ENCODE results near the gene JMJD1C. TPM values are rescaled to one million over a fixed set of nuclear protein-coding genes. Genes with fewer than 3 reads are reported as not detected.
"Not testable (repeated sequence)": the region's sequence is repeated elsewhere in the genome, so short reads cannot be mapped to it uniquely, and the experiment has no call there.

JMJD1C gene
- total RNA-seq, 1 donor from 2014 or later, result 83.7 TPM

DNA sequence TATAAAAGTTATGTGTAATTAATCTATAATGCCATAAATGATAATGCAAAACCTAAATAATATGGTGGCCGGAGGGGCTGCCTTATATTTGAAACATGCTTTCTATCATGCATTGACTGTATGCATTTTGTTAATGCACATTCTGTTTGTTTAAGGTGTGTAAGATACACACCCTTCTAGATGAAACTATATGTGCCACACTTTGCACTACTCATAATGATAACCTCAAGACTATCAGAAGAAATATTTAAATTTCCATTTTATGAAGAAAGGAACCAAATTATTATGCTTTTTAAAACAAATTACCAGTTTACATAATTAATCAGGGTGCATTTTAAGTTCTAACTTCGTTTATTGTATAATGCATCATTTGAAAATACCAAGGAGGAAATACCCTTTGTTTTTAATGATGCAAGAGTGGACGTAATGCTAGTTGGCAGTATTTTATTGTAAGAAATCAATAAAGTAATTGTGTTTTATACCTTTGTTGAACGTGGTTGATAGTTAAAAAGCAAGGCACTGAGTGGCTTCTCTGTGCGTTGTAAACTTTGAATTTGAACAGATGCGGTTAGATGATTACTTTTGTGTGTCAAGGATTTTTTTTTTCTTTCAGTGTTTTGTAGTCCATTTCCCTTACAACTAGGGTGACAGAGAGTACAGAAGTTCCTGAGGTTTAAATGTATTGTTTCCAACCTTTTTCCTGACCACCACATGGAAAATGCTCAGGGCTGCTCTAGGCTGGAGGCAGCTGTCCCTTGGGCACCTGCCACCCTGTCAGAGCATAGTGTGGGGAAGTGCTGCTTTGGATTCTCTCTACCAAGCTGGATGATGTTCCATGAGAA, 311.0 kb downstream of the JMJD1C start:
- no peak for TF ChIP-seq CTCF (IDR thresholded peaks at IDR 0.05; ENCODE audit: unreplicated experiment)

DNA sequence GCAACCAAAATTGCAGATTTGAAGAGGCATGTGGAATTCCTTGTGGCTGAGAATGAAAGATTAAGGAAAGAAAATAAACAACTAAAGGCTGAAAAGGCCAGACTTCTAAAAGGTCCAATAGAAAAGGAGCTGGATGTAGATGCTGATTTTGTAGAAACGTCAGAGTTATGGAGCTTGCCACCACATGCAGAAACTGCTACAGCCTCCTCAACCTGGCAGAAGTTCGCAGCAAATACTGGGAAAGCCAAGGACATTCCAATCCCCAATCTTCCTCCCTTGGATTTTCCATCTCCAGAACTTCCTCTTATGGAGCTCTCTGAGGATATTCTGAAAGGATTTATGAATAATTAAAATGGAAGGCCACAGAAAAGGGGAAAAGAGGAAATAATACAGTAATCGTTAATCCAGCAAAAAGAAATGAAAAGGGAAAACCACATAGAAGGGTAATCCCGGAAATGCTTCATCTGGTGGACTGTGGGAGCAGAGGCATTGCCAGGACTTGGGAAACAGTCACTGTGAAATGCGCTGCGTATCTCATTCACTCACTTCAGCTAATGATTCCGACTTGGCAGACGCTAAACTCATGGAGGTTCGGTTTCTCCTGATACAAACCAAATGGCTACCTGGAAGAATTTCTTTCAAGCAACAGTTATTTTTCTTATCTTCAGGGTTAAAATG, 311.8 kb downstream of the JMJD1C start:
- H3K36me3 Mint-ChIP-seq (ENCODE audit: low read depth, unreplicated experiment); H3K27ac Mint-ChIP-seq (ENCODE audit: unreplicated experiment); H3K27me3 Mint-ChIP-seq (ENCODE audit: unreplicated experiment); H3K9me3 Mint-ChIP-seq (ENCODE audit: unreplicated experiment); DNase-seq (ENCODE audit: low spot score); H3K4me1 Mint-ChIP-seq (ENCODE audit: unreplicated experiment); H3K4me3 Mint-ChIP-seq (ENCODE audit: unreplicated experiment): not testable (repeated sequence)

More for the DNA sequence above, 311.0 kb downstream of the JMJD1C start:
- peaks cover 2% of the 10 kb centered on the region for H3K27me3 Mint-ChIP-seq (ENCODE audit: unreplicated experiment)
- no peaks in the 10 kb centered on the region for H3K9me3 Mint-ChIP-seq (ENCODE audit: unreplicated experiment)
- no peak overlapping the region for H3K4me3 Mint-ChIP-seq (ENCODE audit: unreplicated experiment)
- no peak overlapping the region for H3K27ac Mint-ChIP-seq (ENCODE audit: unreplicated experiment)
- H3K36me3 Mint-ChIP-seq (ENCODE audit: low read depth, unreplicated experiment), result peaks cover under 1% of the 10 kb centered on the region
- no peaks in the 10 kb centered on the region for H3K4me1 Mint-ChIP-seq (ENCODE audit: unreplicated experiment)
- DNase-seq (ENCODE audit: low spot score), result no peak

- H3K9me3 Mint-ChIP-seq (ENCODE audit: unreplicated experiment), result no peaks in the 10 kb centered on the region
- H3K36me3 Mint-ChIP-seq (ENCODE audit: low read depth, unreplicated experiment), result peaks cover 4% of the 10 kb centered on the region
- no peak for TF ChIP-seq CTCF (IDR thresholded peaks at IDR 0.05; ENCODE audit: unreplicated experiment)
- no peak overlapping the region for H3K4me3 Mint-ChIP-seq (ENCODE audit: unreplicated experiment)
- H3K27me3 Mint-ChIP-seq (ENCODE audit: unreplicated experiment), result peaks cover 2% of the 10 kb centered on the region
- H3K27ac Mint-ChIP-seq (ENCODE audit: unreplicated experiment), result no peak overlapping the region
- DNase-seq (ENCODE audit: low spot score), result no peak
- H3K4me1 Mint-ChIP-seq (ENCODE audit: unreplicated experiment), result no peaks in the 10 kb centered on the region
These were observed 315.0 kb downstream of the JMJD1C start for GRCh38 chr10:63150745-63151144.

- DNase-seq (ENCODE audit: low spot score), result no peak
- H3K36me3 Mint-ChIP-seq (ENCODE audit: low read depth, unreplicated experiment), result peaks cover 4% of the 10 kb centered on the region
- H3K4me1 Mint-ChIP-seq (ENCODE audit: unreplicated experiment), result no peaks in the 10 kb centered on the region
- no peak for TF ChIP-seq CTCF (IDR thresholded peaks at IDR 0.05; ENCODE audit: unreplicated experiment)
- no peaks in the 10 kb centered on the region for H3K9me3 Mint-ChIP-seq (ENCODE audit: unreplicated experiment)
- H3K27ac Mint-ChIP-seq (ENCODE audit: unreplicated experiment), result no peak overlapping the region
- H3K27me3 Mint-ChIP-seq (ENCODE audit: unreplicated experiment), result peaks cover 3% of the 10 kb centered on the region
- no peak overlapping the region for H3K4me3 Mint-ChIP-seq (ENCODE audit: unreplicated experiment)
These were observed 319.3 kb downstream of the JMJD1C start for GRCh38 chr10:63146503-63146902.

GRCh38 chr10:63145782-63146181, 320.0 kb downstream of the JMJD1C start:
- H3K4me1 Mint-ChIP-seq (ENCODE audit: unreplicated experiment), result no peaks in the 10 kb centered on the region
- no peak for DNase-seq (ENCODE audit: low spot score)
- no peak for TF ChIP-seq CTCF (IDR thresholded peaks at IDR 0.05; ENCODE audit: unreplicated experiment)

More at GRCh38 chr10:63145782-63146181, 320.0 kb downstream of the JMJD1C start:
- Mint-ChIP-seq H3K27ac (ENCODE audit: unreplicated experiment) (no peak overlapping the region), H3K36me3 (ENCODE audit: low read depth, unreplicated experiment) (peaks cover 4% of the 10 kb centered on the region), H3K27me3 (ENCODE audit: unreplicated experiment) (peaks cover 3% of the 10 kb centered on the region), H3K4me3 (ENCODE audit: unreplicated experiment) (no peak overlapping the region), H3K9me3 (ENCODE audit: unreplicated experiment) (no peaks in the 10 kb centered on the region)
